OCI-LY3 (cell line): ENCODE results near the gene KRT9.
"Not testable (repeated sequence)": the region's sequence is repeated elsewhere in the genome, so short reads cannot be mapped to it uniquely, and the experiment has no call there.

Experiments used
- H2AFZ ChIP-seq: fragments of 200-600, 300-600 bp; shearing (Covaris generic); 2 replicates; pipeline ENCODE4 v1.6.0; 2014; ENCODE audit warnings: antibody characterized with exemption, low read depth, low read length
- H3K27ac ChIP-seq: fragments of 200-600, 300-600 bp; sonication (generic); 2 replicates; pipeline ENCODE4 v1.5.1; 2014; ENCODE audit warnings: mild to moderate bottlenecking, low read length, moderate library complexity, mixed read lengths
- H3K27me3 ChIP-seq: fragments of 200-600, 300-600 bp; sonication (generic); 2 replicates; pipeline ENCODE4 v1.6.1; 2014; ENCODE audit warnings: low read depth, low read length, mixed read lengths
- H3K36me3 ChIP-seq: fragments of 200-600, 300-600 bp; sonication (generic); replicated peaks from 2 replicates; pipeline ENCODE3; 2014; ENCODE audit warnings: low read depth, low read length, mixed read lengths
- H3K4me1 ChIP-seq: fragments of 300-600, 200-600 bp; sonication (generic); 2 replicates; pipeline ENCODE4 v1.6.1; 2014; ENCODE audit warnings: low read length, mixed read lengths
- H3K4me2 ChIP-seq: fragments of 200-600, 300-600 bp; sonication (generic); 2 replicates; pipeline ENCODE4 v1.6.1; 2014; ENCODE audit warnings: low read length, mixed read lengths
- H3K4me3 ChIP-seq: fragments of 300-600, 200-600 bp; sonication (generic); 2 replicates; pipeline ENCODE4 v1.5.1; 2014; ENCODE audit warnings: antibody characterized with exemption, mild to moderate bottlenecking, low read length, moderate library complexity
- H3K79me2 ChIP-seq: fragments of 300-600, 200-600 bp; shearing (Covaris generic); 2 replicates; pipeline ENCODE4 v1.6.1; 2014; ENCODE audit warnings: mild to moderate bottlenecking, low read length, mixed read lengths
- H3K9ac ChIP-seq: fragments of 300-600, 200-600 bp; shearing (Covaris generic); 2 replicates; pipeline ENCODE4 v1.6.0; 2014; ENCODE audit warnings: mild to moderate bottlenecking, low read length, moderate library complexity
- H3K9me3 ChIP-seq: fragments of 200-600, 300-600 bp; shearing (Covaris generic); 2 replicates; pipeline ENCODE4 v1.6.1; 2014; ENCODE audit warnings: low read length, mixed read lengths; ENCODE audit not compliant: insufficient read depth
- H4K20me1 ChIP-seq: fragments of 200-600, 300-600 bp; sonication (generic); 2 replicates; pipeline ENCODE4 v1.6.1; 2016; ENCODE audit warnings: low read length, mixed read lengths; ENCODE audit not compliant: insufficient read depth
- CTCF ChIP-seq: fragments of 200-600, 300-600 bp; sonication (generic); IDR thresholded peaks from 2 replicates; pipeline ENCODE4 v1.5.1; 2014; ENCODE audit warnings: antibody characterized with exemption, low read length, low read depth
- EZH2phosphoT487 ChIP-seq: fragments of 200-600 bp; shearing (Covaris generic); IDR thresholded peaks from 2 replicates; pipeline ENCODE4 v1.6.1; 2018; ENCODE audit warnings: antibody characterized with exemption, mixed run types, low read depth

Gene KRT9

GRCh38 chr17:41610965-41611640, 39.2 kb upstream of the KRT9 start:
- no peaks in the 10 kb centered on the region for H3K9me3 ChIP-seq
- no peak overlapping the region for H3K27ac ChIP-seq
- H3K4me1 ChIP-seq = no peaks in the 10 kb centered on the region
- no peak overlapping the region for H3K4me2 ChIP-seq
- H3K27me3 ChIP-seq = peaks cover 7% of the 10 kb centered on the region; the same call in 1 of the 2 replicates
- no peak overlapping the region for H2AFZ ChIP-seq
- H3K79me2 ChIP-seq = no peaks in the 10 kb centered on the region
- no peaks in the 10 kb centered on the region for H3K36me3 ChIP-seq
- H4K20me1 ChIP-seq = no peaks in the 10 kb centered on the region
- TF ChIP-seq EZH2phosphoT487 (no peak), CTCF (no peak)
- H3K4me3 ChIP-seq = no peak overlapping the region
- H3K9ac ChIP-seq = no peak overlapping the region

- H2AFZ ChIP-seq, H3K36me3 ChIP-seq, H4K20me1 ChIP-seq, H3K27me3 ChIP-seq, H3K9ac ChIP-seq, H3K27ac ChIP-seq, H3K4me1 ChIP-seq, H3K4me2 ChIP-seq, H3K9me3 ChIP-seq, H3K79me2 ChIP-seq, H3K4me3 ChIP-seq: not testable (repeated sequence)
Measured at GRCh38 chr17:41610061-41610517, 38.2 kb upstream of the KRT9 start.

DNA sequence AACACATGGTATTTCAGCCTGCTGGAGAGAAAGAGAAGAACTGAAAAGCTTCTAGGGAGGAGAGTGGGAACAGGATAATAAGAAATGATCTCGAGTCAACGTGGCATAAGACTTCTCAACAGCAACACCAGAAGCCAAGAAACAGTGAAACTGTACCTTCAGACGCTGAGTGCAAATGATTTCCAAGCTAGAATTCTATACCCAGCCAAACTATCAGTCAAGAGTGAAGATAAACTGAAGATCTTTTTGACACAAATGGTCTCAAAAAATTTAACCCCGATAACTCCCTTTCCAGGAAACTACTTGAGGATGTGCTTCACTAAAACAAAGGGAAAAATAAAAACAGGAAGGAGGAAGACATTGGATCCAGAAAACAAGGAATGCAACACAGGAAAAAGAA, 35.1 kb upstream of the KRT9 start:
- not testable (repeated sequence) for H3K4me3 ChIP-seq, H4K20me1 ChIP-seq, H3K79me2 ChIP-seq, H3K9me3 ChIP-seq, H2AFZ ChIP-seq, H3K27ac ChIP-seq, H3K36me3 ChIP-seq, H3K9ac ChIP-seq, H3K4me1 ChIP-seq, H3K4me2 ChIP-seq, H3K27me3 ChIP-seq

GRCh38 chr17:41602524-41602923, 30.7 kb upstream of the KRT9 start:
- H3K4me1 ChIP-seq = no peaks in the 10 kb centered on the region
- no peak overlapping the region for H3K9ac ChIP-seq
- no peak for TF ChIP-seq EZH2phosphoT487
- TF ChIP-seq CTCF = no peak
- no peaks in the 10 kb centered on the region for H3K79me2 ChIP-seq
- H2AFZ ChIP-seq = no peak overlapping the region
- H3K4me2 ChIP-seq = no peak overlapping the region
- H3K27me3 ChIP-seq = peaks cover 12% of the 10 kb centered on the region; the same call in 1 of the 2 replicates
- no peaks in the 10 kb centered on the region for H4K20me1 ChIP-seq
- no peaks in the 10 kb centered on the region for H3K9me3 ChIP-seq
- H3K4me3 ChIP-seq = no peak overlapping the region
- no peaks in the 10 kb centered on the region for H3K36me3 ChIP-seq
- H3K27ac ChIP-seq = no peak overlapping the region

DNA sequence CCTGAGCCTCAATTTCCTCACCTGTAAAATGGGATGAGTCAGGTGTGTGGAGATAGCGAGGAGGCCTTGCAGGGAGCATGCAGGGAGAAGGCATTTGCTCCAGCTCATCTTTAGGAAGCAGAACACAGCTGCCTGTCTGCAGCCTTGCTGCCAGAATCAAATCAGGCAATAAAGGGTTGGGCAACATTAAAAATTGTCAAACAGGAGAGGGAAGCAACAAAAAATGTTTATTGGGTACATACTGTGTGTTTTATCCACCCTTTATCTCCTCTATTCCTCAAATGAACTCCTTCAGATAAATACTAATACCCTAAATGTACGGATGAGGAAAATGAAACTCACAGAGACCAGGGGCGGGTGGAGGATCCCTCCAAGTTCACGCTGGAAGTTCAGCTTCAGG, 28.5 kb upstream of the KRT9 start:
- Histone ChIP-seq H3K36me3 (no peaks in the 10 kb centered on the region), H4K20me1 (no peaks in the 10 kb centered on the region), H2AFZ (no peak overlapping the region), H3K27ac (no peak overlapping the region), H3K9me3 (no peaks in the 10 kb centered on the region), H3K4me2 (no peak overlapping the region), H3K27me3 (peaks cover 16% of the 10 kb centered on the region; the same call in 1 of the 2 replicates), H3K79me2 (no peaks in the 10 kb centered on the region), H3K4me3 (no peak overlapping the region), H3K9ac (no peak overlapping the region), H3K4me1 (no peaks in the 10 kb centered on the region)
- no peak for TF ChIP-seq EZH2phosphoT487
- TF ChIP-seq CTCF = no peak
